GM12892 (cell line): Measurements from ENCODE around the gene MDM1.

ENCODE experiments used
- POLR2A ChIP-seq: IDR thresholded peaks from 2 replicates; pipeline ENCODE4 v1.6.1; 2011; ENCODE audit warnings: low read depth, low read length, control low read depth
- POLR2AphosphoS5 ChIP-seq: IDR thresholded peaks from 2 replicates; pipeline ENCODE4 v1.6.1; 2011; ENCODE audit warnings: low read depth, low read length, control low read depth
- TAF1 ChIP-seq: IDR thresholded peaks from 2 replicates; pipeline ENCODE4 v1.6.1; 2011; ENCODE audit warnings: low read depth, mild to moderate bottlenecking, control low read depth, low read length, borderline replicate concordance

GRCh38 chr12:68269779-68270178 lies 62.4 kb downstream of the MDM1 start:
- TF ChIP-seq POLR2A (no peak), TAF1 (no peak), POLR2AphosphoS5 (no peak)
